ENCODE results near the gene MYO7A. TPM values are rescaled to one million over a fixed set of nuclear protein-coding genes. Genes with fewer than 3 reads are reported as not detected.

Gene MYO7A
- total and polyA plus RNA-seq, 2 experiments from 2014 or later, result 1.8 to 5.4 TPM

GRCh38 chr11:77148963-77149715, 21.1 kb downstream of the MYO7A start:
- H3K4me1 ChIP-seq (ENCODE audit: insufficient read depth), result peaks cover 12% of the 10 kb centered on the region
- Mint-ChIP-seq H3K27ac (no peak overlapping the region), H3K4me1 (peaks cover 29% of the 10 kb centered on the region), H3K4me3 (peak overlapping the region; percentile 38; the same call in 1 of the 3 replicates), H3K36me3 (ENCODE audit: low read depth) (no peaks in the 10 kb centered on the region), H3K9me3 (no peaks in the 10 kb centered on the region), H3K27me3 (ENCODE audit: insufficient read depth, low read depth, poor library complexity) (peaks cover 21% of the 10 kb centered on the region)
- H3K79me2 ChIP-seq (replicated peaks; ENCODE audit: insufficient read depth), result no peaks in the 10 kb centered on the region
- H3K27ac ChIP-seq (ENCODE audit: low read depth), result no peak overlapping the region
- no peaks in the 10 kb centered on the region for H3K9me2 ChIP-seq (ENCODE audit: insufficient read depth)
- TF ChIP-seq EZH2 (IDR thresholded peaks at IDR 0.05; ENCODE audit: low read depth, unreplicated experiment) (no peak), NANOG (IDR thresholded peaks at IDR 0.05; ENCODE audit: borderline replicate concordance) (no peak), POLR2AphosphoS5 (IDR thresholded peaks at IDR 0.05; ENCODE audit: low read depth) (no peak), REST (IDR thresholded peaks at IDR 0.05; ENCODE audit: unreplicated experiment) (no peak), CREB1 (CRISPR knock-in tag; IDR thresholded peaks at IDR 0.05; ENCODE audit: low read depth) (no peak)
- H3K4me2 ChIP-seq, result no peak overlapping the region
- DNase-seq (ENCODE audit: low spot score) (no peak), ATAC-seq (no peak)
- H4K20me1 ChIP-seq (replicated peaks; ENCODE audit: insufficient read depth), result no peaks in the 10 kb centered on the region
- H3F3A ChIP-seq (replicated peaks; ENCODE audit: low read depth), result no peaks in the 10 kb centered on the region
- no peak overlapping the region for H2AFZ ChIP-seq
- H3K27me3 ChIP-seq (ENCODE audit: insufficient read depth), result no peaks in the 10 kb centered on the region
- H3K36me3 ChIP-seq (ENCODE audit: insufficient read depth), result no peaks in the 10 kb centered on the region
- no peak overlapping the region for H3K4me3 ChIP-seq

GRCh38 chr11:77149716-77150392, 21.8 kb downstream of the MYO7A start:
- no peaks in the 10 kb centered on the region for H3K36me3 ChIP-seq (ENCODE audit: insufficient read depth)
- no peaks in the 10 kb centered on the region for H3F3A ChIP-seq (replicated peaks; ENCODE audit: low read depth)
- no peaks in the 10 kb centered on the region for H3K9me2 ChIP-seq (ENCODE audit: insufficient read depth)
- ATAC-seq (0 out of 3 replicates have a peak, but pooled peaks have one; percentile 3), DNase-seq (ENCODE audit: low spot score) (no peak)
- no peak overlapping the region for H3K4me3 ChIP-seq
- H3K4me2 ChIP-seq, result no peak overlapping the region
- no peak overlapping the region for H3K27ac ChIP-seq (ENCODE audit: low read depth)
- H3K79me2 ChIP-seq (replicated peaks; ENCODE audit: insufficient read depth), result no peaks in the 10 kb centered on the region
- H3K4me3 Mint-ChIP-seq, result no peak overlapping the region
- H3K36me3 Mint-ChIP-seq (ENCODE audit: low read depth), result no peaks in the 10 kb centered on the region
- peaks cover 12% of the 10 kb centered on the region for H3K4me1 ChIP-seq (ENCODE audit: insufficient read depth)
- no peaks in the 10 kb centered on the region for H3K9me3 Mint-ChIP-seq
- peaks cover 21% of the 10 kb centered on the region for H3K27me3 Mint-ChIP-seq (ENCODE audit: insufficient read depth, low read depth, poor library complexity)
- H3K4me1 Mint-ChIP-seq, result peaks cover 29% of the 10 kb centered on the region
- H2AFZ ChIP-seq, result no peak overlapping the region
- no peaks in the 10 kb centered on the region for H4K20me1 ChIP-seq (replicated peaks; ENCODE audit: insufficient read depth)
- no peak overlapping the region for H3K27ac Mint-ChIP-seq
- no peaks in the 10 kb centered on the region for H3K27me3 ChIP-seq (ENCODE audit: insufficient read depth)
- no peak for TF ChIP-seq JUNB (IDR thresholded peaks at IDR 0.05; ENCODE audit: unreplicated experiment)
- no peak for TF ChIP-seq EZH2phosphoT487 (IDR thresholded peaks at IDR 0.05; ENCODE audit: unreplicated experiment)
- no peak for TF ChIP-seq ZNF114 (CRISPR knock-in tag; IDR thresholded peaks at IDR 0.05)
- TF ChIP-seq STAT1 (IDR thresholded peaks at IDR 0.05; ENCODE audit: unreplicated experiment), result no peak
- TF ChIP-seq POLR2AphosphoS5 (IDR thresholded peaks at IDR 0.05; ENCODE audit: low read depth), result no peak
- TF ChIP-seq EZH2 (IDR thresholded peaks at IDR 0.05; ENCODE audit: low read depth, unreplicated experiment), result no peak
- TF ChIP-seq ZNF462 (CRISPR knock-in tag; IDR thresholded peaks at IDR 0.05), result no peak
